K562 (cell line): ENCODE results near the gene GFI1. TPM values are rescaled to one million over a fixed set of nuclear protein-coding genes. Genes with fewer than 3 reads are reported as not detected.

Source experiments
- BHLHE40 ChIP-seq: IDR thresholded peaks from 2 replicates; pipeline ENCODE4 v1.6.1; 2011; ENCODE audit warnings: low read length, improper control_type of control experiment
- CBX2 ChIP-seq: fragments of 200-600 bp; sonication (generic); IDR thresholded peaks from one replicate; pipeline ENCODE4 v1.6.1; 2012; ENCODE audit warnings: mild to moderate bottlenecking, low read length, inconsistent platforms; ENCODE audit not compliant: insufficient read depth, poor library complexity, severe bottlenecking
- KLF1 ChIP-seq: fragments of 450-650 bp; IDR thresholded peaks from 2 replicates; pipeline ENCODE4 v1.6.1; 2016; ENCODE audit warnings: missing genetic modification characterization, missing compliant biosample characterization
- MECOM ChIP-seq: fragments of 250-450 bp; sonication (Bioruptor Pico); IDR thresholded peaks from 2 replicates; pipeline ENCODE4 v1.8.0; 2022; ENCODE audit warnings: inconsistent platforms
- MXI1 ChIP-seq: IDR thresholded peaks from 2 replicates; pipeline ENCODE4 v1.6.1; 2011; ENCODE audit warnings: low read depth, mild to moderate bottlenecking, improper control_type of control experiment, low read length
- POLR2G ChIP-seq: fragments of 200-400 bp; formaldehyde crosslinking; IDR thresholded peaks from 2 replicates; pipeline ENCODE4 v1.6.1; 2017; ENCODE audit warnings: low read depth, mild to moderate bottlenecking, antibody characterized with exemption, low read length, moderate library complexity
- SRSF9 ChIP-seq: fragments of 200-400 bp; formaldehyde crosslinking; IDR thresholded peaks from 2 replicates; pipeline ENCODE4 v1.6.1; 2017; ENCODE audit warnings: low read depth, low read length, borderline replicate concordance
- ZBTB8A ChIP-seq: fragments of 450-650 bp; IDR thresholded peaks from 2 replicates; pipeline ENCODE4 v1.6.1; 2018; ENCODE audit warnings: mild to moderate bottlenecking, moderate library complexity; ENCODE audit not compliant: partially characterized antibody
- ZFX ChIP-seq: sonication (generic); formaldehyde crosslinking; IDR thresholded peaks from 2 replicates; pipeline ENCODE4 v1.8.0; 2022; ENCODE audit warnings: mild to moderate bottlenecking, missing genetic modification reagents, moderate library complexity
- ZNF347 ChIP-seq: fragments of 450-650 bp; formaldehyde crosslinking; IDR thresholded peaks from 2 replicates; pipeline ENCODE4 v1.4.0; 2020; ENCODE audit warnings: low read depth, mild to moderate bottlenecking, moderate library complexity
- ZNF584 ChIP-seq: fragments of 200-800 bp; sonication (Bioruptor generic); IDR thresholded peaks from 2 replicates; pipeline ENCODE4 v1.6.1; 2016; ENCODE audit warnings: low read depth, mild to moderate bottlenecking, missing genetic modification characterization, missing compliant biosample characterization
- ZNF717 ChIP-seq: fragments of 250-450 bp; sonication (Bioruptor Pico); IDR thresholded peaks from 2 replicates; pipeline ENCODE4 v1.5.0; 2021
- ZNF764 ChIP-seq: fragments of 250-450 bp; sonication (Bioruptor Pico); IDR thresholded peaks from 2 replicates; pipeline ENCODE4 v1.4.0; 2020; ENCODE audit warnings: low read depth, mild to moderate bottlenecking, moderate library complexity
- polyA plus RNA-seq, 8 experiments: library from polyadenylated mRNA; depleted of rRNA in 4 of 8; stranded (reverse) in 5 of 8; unstranded in 3 of 8; fragments of >200 nt; fragmentation: Nextera tagmentation in 2 of 8; fragmentation: Illumina TruSeq in 1 of 8; extraction: Ambion mirVana in 2 of 8; extraction: Trizol in 1 of 8; gene quantifications; 2 replicates each; pipeline versions ENCODE4 v1.2.1 to v1.2.3, GENCODE V29; 2011 to 2014; ENCODE audit warnings: inconsistent platforms in 1 of 8, missing spikeins in 1 of 8
- total RNA-seq, 7 experiments: library from RNA; depleted of rRNA in 6 of 7; stranded (reverse); fragments of >200 nt in 6 of 7; fragmentation: Illumina TruSeq in 2 of 7; extraction: Trizol in 2 of 7; gene quantifications; 2 replicates each; pipeline versions ENCODE4 v1.2.1 to v1.2.3, GENCODE V29; 2011 to 2021; ENCODE audit warnings: low replicate concordance in 1 of 7
- TF ChIP-seq, protein P1 (sequence below), 2 experiments: fragments of 450-650 bp; formaldehyde crosslinking in 1 of 2; IDR thresholded peaks; 2 replicates each; pipeline versions ENCODE4 v1.4.0 to v1.6.1; 2014 to 2020; ENCODE audit warnings: mild to moderate bottlenecking in 2 of 2, borderline replicate concordance in 1 of 2, low read depth in 1 of 2
- TF ChIP-seq, protein P2 (sequence below): fragments of 250-450 bp; sonication (Bioruptor Pico); IDR thresholded peaks from 2 replicates; pipeline ENCODE4 v1.5.0; 2021; ENCODE audit warnings: mild to moderate bottlenecking, borderline replicate concordance
- TF ChIP-seq, protein P3 (sequence below): fragments of 450-650 bp; IDR thresholded peaks from 2 replicates; pipeline ENCODE4 v1.6.1; 2016; ENCODE audit warnings: borderline replicate concordance

GFI1 gene
- total and polyA plus RNA-seq, 9 of the 15 experiments (the other 6 are each of a cell fraction or from before 2014, with no cell fraction given) = 0.07 to 0.93 (median 0.46) TPM

DNA sequence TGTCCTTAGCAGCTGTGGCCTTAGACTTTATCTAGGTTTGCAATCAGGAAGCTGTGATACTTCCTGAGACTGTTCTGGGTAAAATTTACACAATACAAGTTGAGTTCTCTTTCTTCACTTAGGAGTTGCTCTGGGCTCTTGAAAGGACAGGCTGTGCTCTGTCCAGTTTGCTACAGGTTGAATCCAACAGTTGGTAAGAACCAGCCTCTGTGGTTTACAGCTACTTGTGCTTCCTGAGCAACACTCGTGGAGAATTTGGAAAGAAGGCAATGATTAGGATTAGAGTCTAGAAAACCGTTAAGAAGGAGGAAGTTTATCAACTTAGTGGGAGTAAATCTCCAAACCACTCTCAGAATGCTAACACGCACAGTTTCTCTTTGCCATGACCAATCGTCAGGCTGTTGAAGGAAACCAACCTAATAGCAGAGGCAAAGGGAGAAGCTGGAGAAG lies 26.8 kb downstream of the GFI1 start (continued):
- TF ChIP-seq, protein P1, sequence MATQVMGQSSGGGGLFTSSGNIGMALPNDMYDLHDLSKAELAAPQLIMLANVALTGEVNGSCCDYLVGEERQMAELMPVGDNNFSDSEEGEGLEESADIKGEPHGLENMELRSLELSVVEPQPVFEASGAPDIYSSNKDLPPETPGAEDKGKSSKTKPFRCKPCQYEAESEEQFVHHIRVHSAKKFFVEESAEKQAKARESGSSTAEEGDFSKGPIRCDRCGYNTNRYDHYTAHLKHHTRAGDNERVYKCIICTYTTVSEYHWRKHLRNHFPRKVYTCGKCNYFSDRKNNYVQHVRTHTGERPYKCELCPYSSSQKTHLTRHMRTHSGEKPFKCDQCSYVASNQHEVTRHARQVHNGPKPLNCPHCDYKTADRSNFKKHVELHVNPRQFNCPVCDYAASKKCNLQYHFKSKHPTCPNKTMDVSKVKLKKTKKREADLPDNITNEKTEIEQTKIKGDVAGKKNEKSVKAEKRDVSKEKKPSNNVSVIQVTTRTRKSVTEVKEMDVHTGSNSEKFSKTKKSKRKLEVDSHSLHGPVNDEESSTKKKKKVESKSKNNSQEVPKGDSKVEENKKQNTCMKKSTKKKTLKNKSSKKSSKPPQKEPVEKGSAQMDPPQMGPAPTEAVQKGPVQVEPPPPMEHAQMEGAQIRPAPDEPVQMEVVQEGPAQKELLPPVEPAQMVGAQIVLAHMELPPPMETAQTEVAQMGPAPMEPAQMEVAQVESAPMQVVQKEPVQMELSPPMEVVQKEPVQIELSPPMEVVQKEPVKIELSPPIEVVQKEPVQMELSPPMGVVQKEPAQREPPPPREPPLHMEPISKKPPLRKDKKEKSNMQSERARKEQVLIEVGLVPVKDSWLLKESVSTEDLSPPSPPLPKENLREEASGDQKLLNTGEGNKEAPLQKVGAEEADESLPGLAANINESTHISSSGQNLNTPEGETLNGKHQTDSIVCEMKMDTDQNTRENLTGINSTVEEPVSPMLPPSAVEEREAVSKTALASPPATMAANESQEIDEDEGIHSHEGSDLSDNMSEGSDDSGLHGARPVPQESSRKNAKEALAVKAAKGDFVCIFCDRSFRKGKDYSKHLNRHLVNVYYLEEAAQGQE (IDR thresholded peaks at IDR 0.05; ENCODE audit: borderline replicate concordance) = no peak
- TF ChIP-seq, protein P1 (CRISPR knock-in tag; IDR thresholded peaks at IDR 0.05; ENCODE audit: low read depth) = no peak
- no peak for TF ChIP-seq ZNF717 (CRISPR knock-in tag)
- TF ChIP-seq ZBTB8A = no peak
- TF ChIP-seq SRSF9 = no peak
- TF ChIP-seq ZNF584 = 0 out of 2 replicates have a peak, but pooled peaks have one; percentile 67
- TF ChIP-seq MXI1 = no peak
- no peak for TF ChIP-seq MECOM (CRISPR knock-in tag)
- TF ChIP-seq, protein P2, sequence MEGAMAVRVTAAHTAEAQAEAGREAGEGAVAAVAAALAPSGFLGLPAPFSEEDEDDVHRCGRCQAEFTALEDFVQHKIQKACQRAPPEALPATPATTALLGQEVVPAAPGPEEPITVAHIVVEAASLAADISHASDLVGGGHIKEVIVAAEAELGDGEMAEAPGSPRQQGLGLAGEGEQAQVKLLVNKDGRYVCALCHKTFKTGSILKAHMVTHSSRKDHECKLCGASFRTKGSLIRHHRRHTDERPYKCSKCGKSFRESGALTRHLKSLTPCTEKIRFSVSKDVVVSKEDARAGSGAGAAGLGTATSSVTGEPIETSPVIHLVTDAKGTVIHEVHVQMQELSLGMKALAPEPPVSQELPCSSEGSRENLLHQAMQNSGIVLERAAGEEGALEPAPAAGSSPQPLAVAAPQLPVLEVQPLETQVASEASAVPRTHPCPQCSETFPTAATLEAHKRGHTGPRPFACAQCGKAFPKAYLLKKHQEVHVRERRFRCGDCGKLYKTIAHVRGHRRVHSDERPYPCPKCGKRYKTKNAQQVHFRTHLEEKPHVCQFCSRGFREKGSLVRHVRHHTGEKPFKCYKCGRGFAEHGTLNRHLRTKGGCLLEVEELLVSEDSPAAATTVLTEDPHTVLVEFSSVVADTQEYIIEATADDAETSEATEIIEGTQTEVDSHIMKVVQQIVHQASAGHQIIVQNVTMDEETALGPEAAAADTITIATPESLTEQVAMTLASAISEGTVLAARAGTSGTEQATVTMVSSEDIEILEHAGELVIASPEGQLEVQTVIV (CRISPR knock-in tag) = no peak
- TF ChIP-seq ZNF764 (CRISPR knock-in tag) = no peak
- TF ChIP-seq ZFX = no peak
- no peak for TF ChIP-seq CBX2
- TF ChIP-seq, protein P3, sequence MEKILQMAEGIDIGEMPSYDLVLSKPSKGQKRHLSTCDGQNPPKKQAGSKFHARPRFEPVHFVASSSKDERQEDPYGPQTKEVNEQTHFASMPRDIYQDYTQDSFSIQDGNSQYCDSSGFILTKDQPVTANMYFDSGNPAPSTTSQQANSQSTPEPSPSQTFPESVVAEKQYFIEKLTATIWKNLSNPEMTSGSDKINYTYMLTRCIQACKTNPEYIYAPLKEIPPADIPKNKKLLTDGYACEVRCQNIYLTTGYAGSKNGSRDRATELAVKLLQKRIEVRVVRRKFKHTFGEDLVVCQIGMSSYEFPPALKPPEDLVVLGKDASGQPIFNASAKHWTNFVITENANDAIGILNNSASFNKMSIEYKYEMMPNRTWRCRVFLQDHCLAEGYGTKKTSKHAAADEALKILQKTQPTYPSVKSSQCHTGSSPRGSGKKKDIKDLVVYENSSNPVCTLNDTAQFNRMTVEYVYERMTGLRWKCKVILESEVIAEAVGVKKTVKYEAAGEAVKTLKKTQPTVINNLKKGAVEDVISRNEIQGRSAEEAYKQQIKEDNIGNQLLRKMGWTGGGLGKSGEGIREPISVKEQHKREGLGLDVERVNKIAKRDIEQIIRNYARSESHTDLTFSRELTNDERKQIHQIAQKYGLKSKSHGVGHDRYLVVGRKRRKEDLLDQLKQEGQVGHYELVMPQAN = no peak
- no peak for TF ChIP-seq POLR2G
- no peak for TF ChIP-seq BHLHE40
- TF ChIP-seq KLF1 = no peak
- TF ChIP-seq ZNF347 (CRISPR knock-in tag) = no peak
